Muscle layer of duodenum (tissue), 2 donors: Measurements from ENCODE around the gene LRPPRC.

Experiments
- H3K27ac ChIP-seq: one replicate; pipeline ENCODE4 v1.7.0; 2013; ENCODE audit warnings: mild to moderate bottlenecking, low read length
- H3K27me3 ChIP-seq: one replicate; pipeline ENCODE4 v1.7.0; 2013; ENCODE audit warnings: low read depth, mild to moderate bottlenecking, control low read depth, low read length
- H3K36me3 ChIP-seq, 2 donors: one replicate each; pipeline ENCODE4 v1.7.0; 2013; ENCODE audit warnings: low read length in 2 of 2, control low read depth in 1 of 2, mild to moderate bottlenecking in 1 of 2; ENCODE audit not compliant: insufficient read depth in 2 of 2, control insufficient read depth in 1 of 2
- H3K4me1 ChIP-seq, 2 donors: one replicate each; pipeline ENCODE4 v1.7.0; 2013; ENCODE audit warnings: low read length in 2 of 2, mild to moderate bottlenecking in 2 of 2, control low read depth in 1 of 2, moderate library complexity in 1 of 2; ENCODE audit not compliant: insufficient read depth in 2 of 2, control insufficient read depth in 1 of 2
- H3K4me3 ChIP-seq, 2 donors: one replicate each; pipeline ENCODE4 v1.7.0; 2013; ENCODE audit warnings: low read length in 2 of 2, low read depth in 1 of 2, mild to moderate bottlenecking in 1 of 2
- H3K9me3 ChIP-seq, 2 donors: one replicate each; pipeline ENCODE4 v1.7.0; 2013; ENCODE audit warnings: low read length in 2 of 2, control low read depth in 1 of 2, mild to moderate bottlenecking in 1 of 2; ENCODE audit not compliant: control insufficient read depth in 1 of 2
- donor health status: healthy.

Gene LRPPRC

GRCh38 chr2:43905871-43906270 lies 89.9 kb downstream of the LRPPRC start:
- H3K4me1 ChIP-seq, result no peaks in the 10 kb centered on the region
- H3K4me3 ChIP-seq, result no peak overlapping the region
- H3K27ac ChIP-seq, result no peak overlapping the region
- H3K27me3 ChIP-seq, result no peaks in the 10 kb centered on the region
- no peaks in the 10 kb centered on the region for H3K9me3 ChIP-seq
- H3K36me3 ChIP-seq, result peaks cover 18 to 25% of the 10 kb centered on the region in 2 donors

GRCh38 chr2:43905371-43905803 lies 90.4 kb downstream of the LRPPRC start:
- Histone ChIP-seq H3K4me3 (no peak overlapping the region), H3K4me1 (no peaks in the 10 kb centered on the region), H3K9me3 (no peaks in the 10 kb centered on the region), H3K27ac (no peak overlapping the region), H3K36me3 (peaks cover 21 to 25% of the 10 kb centered on the region in 2 donors), H3K27me3 (no peaks in the 10 kb centered on the region)

- Histone ChIP-seq H3K27ac (no peak overlapping the region), H3K27me3 (no peaks in the 10 kb centered on the region), H3K4me1 (no peaks in the 10 kb centered on the region), H3K9me3 (no peaks in the 10 kb centered on the region), H3K36me3 (peaks cover 38 to 52% of the 10 kb centered on the region in 2 donors), H3K4me3 (no peak overlapping the region)
Measured at GRCh38 chr2:43899589-43899988, 96.2 kb downstream of the LRPPRC start.

- Histone ChIP-seq H3K4me3 (no peak overlapping the region), H3K9me3 (no peaks in the 10 kb centered on the region), H3K36me3 (peaks cover 33 to 55% of the 10 kb centered on the region in 2 donors), H3K27me3 (no peaks in the 10 kb centered on the region), H3K27ac (no peak overlapping the region), H3K4me1 (no peaks in the 10 kb centered on the region)
Measured at GRCh38 chr2:43898838-43899346, 96.9 kb downstream of the LRPPRC start.

GRCh38 chr2:43898134-43898837 lies 97.5 kb downstream of the LRPPRC start:
- Histone ChIP-seq H3K4me3 (no peak overlapping the region), H3K9me3 (no peaks in the 10 kb centered on the region), H3K27me3 (no peaks in the 10 kb centered on the region), H3K27ac (no peak overlapping the region), H3K4me1 (no peaks in the 10 kb centered on the region), H3K36me3 (peaks cover 39 to 61% of the 10 kb centered on the region in 2 donors)

- H3K27me3 ChIP-seq, result no peaks in the 10 kb centered on the region
- H3K4me3 ChIP-seq, result no peak overlapping the region
- H3K36me3 ChIP-seq, result peaks cover 47 to 67% of the 10 kb centered on the region in 2 donors
- no peak overlapping the region for H3K27ac ChIP-seq
- H3K4me1 ChIP-seq, result no peaks in the 10 kb centered on the region
- H3K9me3 ChIP-seq, result no peaks in the 10 kb centered on the region
Measured at GRCh38 chr2:43897492-43897891, 98.3 kb downstream of the LRPPRC start.

- H3K27ac ChIP-seq, result no peak overlapping the region
- H3K4me1 ChIP-seq, result no peaks in the 10 kb centered on the region
- no peaks in the 10 kb centered on the region for H3K9me3 ChIP-seq
- H3K4me3 ChIP-seq, result no peak overlapping the region
- H3K27me3 ChIP-seq, result no peaks in the 10 kb centered on the region
- H3K36me3 ChIP-seq, result peaks cover 53 to 64% of the 10 kb centered on the region in 2 donors
Measured at GRCh38 chr2:43896906-43897305, 98.9 kb downstream of the LRPPRC start.

GRCh38 chr2:43894743-43895142 lies 101.0 kb downstream of the LRPPRC start:
- peaks cover 67 to 69% of the 10 kb centered on the region in 2 donors for H3K36me3 ChIP-seq
- H3K27ac ChIP-seq, result no peak overlapping the region
- no peaks in the 10 kb centered on the region for H3K9me3 ChIP-seq
- no peak overlapping the region for H3K4me3 ChIP-seq
- H3K4me1 ChIP-seq, result no peaks in the 10 kb centered on the region
- no peaks in the 10 kb centered on the region for H3K27me3 ChIP-seq

GRCh38 chr2:43890855-43891254 lies 104.9 kb downstream of the LRPPRC start:
- Histone ChIP-seq H3K36me3 (peaks cover 61 to 80% of the 10 kb centered on the region in 2 donors), H3K4me3 (no peak overlapping the region), H3K4me1 (no peaks in the 10 kb centered on the region), H3K27ac (no peak overlapping the region), H3K9me3 (no peaks in the 10 kb centered on the region), H3K27me3 (no peaks in the 10 kb centered on the region)

- Histone ChIP-seq H3K36me3 (peaks cover 51 to 79% of the 10 kb centered on the region in 2 donors), H3K27me3 (no peaks in the 10 kb centered on the region), H3K4me1 (no peaks in the 10 kb centered on the region), H3K4me3 (no peak overlapping the region), H3K9me3 (no peaks in the 10 kb centered on the region), H3K27ac (no peak overlapping the region)
Measured at GRCh38 chr2:43889416-43889815, 106.4 kb downstream of the LRPPRC start.

GRCh38 chr2:43887176-43887575 lies 108.6 kb downstream of the LRPPRC start:
- Histone ChIP-seq H3K4me1 (no peaks in the 10 kb centered on the region), H3K4me3 (no peak overlapping the region), H3K27me3 (no peaks in the 10 kb centered on the region), H3K27ac (no peak overlapping the region), H3K36me3 (peaks cover 37 to 59% of the 10 kb centered on the region in 2 donors), H3K9me3 (no peaks in the 10 kb centered on the region)
